Trophoblast cell (in vitro differentiated cells and primary cell): Measurements from ENCODE around the gene GAP43.

Experiments
- DNase-seq, 2 donors: peaks; one replicate each; pipeline ENCODE4 v3.0.0-alpha.2; 2016
- H2AFZ ChIP-seq: 2 replicates; pipeline ENCODE4 v1.6.1; 2013; ENCODE audit warnings: low read length, moderate library complexity, mild to moderate bottlenecking; ENCODE audit not compliant: insufficient read depth, poor library complexity
- H2AK5ac ChIP-seq: 2 replicates; pipeline ENCODE4 v1.6.1; 2013; ENCODE audit warnings: mild to moderate bottlenecking, low read length
- H2BK120ac ChIP-seq: 2 replicates; pipeline ENCODE4 v1.6.1; 2013; ENCODE audit warnings: low read length, mild to moderate bottlenecking, moderate library complexity; ENCODE audit not compliant: insufficient read depth, poor library complexity
- H2BK12ac ChIP-seq: 2 replicates; pipeline ENCODE4 v1.6.1; 2013; ENCODE audit warnings: mild to moderate bottlenecking, low read length, moderate library complexity
- H2BK5ac ChIP-seq: 2 replicates; pipeline ENCODE4 v1.6.1; 2013; ENCODE audit warnings: low read length, low read depth, moderate library complexity, mild to moderate bottlenecking; ENCODE audit not compliant: poor library complexity
- H3K14ac ChIP-seq: 2 replicates; pipeline ENCODE4 v1.6.1; 2013; ENCODE audit warnings: mild to moderate bottlenecking, low read length
- H3K18ac ChIP-seq: 2 replicates; pipeline ENCODE4 v1.6.1; 2013; ENCODE audit warnings: mild to moderate bottlenecking, low read length
- H3K23ac ChIP-seq: 2 replicates; pipeline ENCODE4 v1.6.1; 2013; ENCODE audit warnings: low read length
- H3K27ac ChIP-seq: 2 replicates; pipeline ENCODE4 v1.5.1; 2013; ENCODE audit warnings: low read depth, mild to moderate bottlenecking, inconsistent platforms, low read length, moderate library complexity
- H3K27me3 ChIP-seq: 2 replicates; pipeline ENCODE4 v1.6.1; 2013; ENCODE audit warnings: inconsistent platforms, mild to moderate bottlenecking, low read length, moderate library complexity; ENCODE audit not compliant: insufficient read depth
- H3K36me3 ChIP-seq, 2 experiments: 1 replicate in 1 of 2; 2 replicates in 1 of 2; pipeline ENCODE4 v1.6.1; 2013; ENCODE audit warnings: low read length in 2 of 2, mild to moderate bottlenecking in 2 of 2, moderate library complexity in 1 of 2; ENCODE audit not compliant: insufficient read depth in 2 of 2, control insufficient read depth in 1 of 2
- H3K4ac ChIP-seq: 2 replicates; pipeline ENCODE4 v1.6.1; 2013; ENCODE audit warnings: low read depth, mild to moderate bottlenecking, low read length, moderate library complexity
- H3K4me1 ChIP-seq, 2 experiments: 1 replicate in 1 of 2; 2 replicates in 1 of 2; pipeline ENCODE4 v1.6.1; 2013; ENCODE audit warnings: low read length in 2 of 2, mild to moderate bottlenecking in 2 of 2, moderate library complexity in 1 of 2; ENCODE audit not compliant: insufficient read depth in 2 of 2, control insufficient read depth in 1 of 2
- H3K4me2 ChIP-seq: 2 replicates; pipeline ENCODE4 v1.6.1; 2013; ENCODE audit warnings: inconsistent platforms, mild to moderate bottlenecking, low read length, moderate library complexity
- H3K4me3 ChIP-seq: 2 replicates; pipeline ENCODE4 v1.5.1; 2013; ENCODE audit warnings: mild to moderate bottlenecking, low read depth, low read length, inconsistent platforms
- H3K79me1 ChIP-seq: one replicate; pipeline ENCODE4 v1.6.1; 2013; ENCODE audit warnings: low read length
- H3K79me2 ChIP-seq: 2 replicates; pipeline ENCODE4 v1.6.1; 2013; ENCODE audit warnings: low read length, mild to moderate bottlenecking; ENCODE audit not compliant: control insufficient read depth, insufficient read depth, poor library complexity
- H3K9ac ChIP-seq: 2 replicates; pipeline ENCODE4 v1.6.1; 2013; ENCODE audit warnings: mild to moderate bottlenecking, low read length
- H3K9me3 ChIP-seq: 2 replicates; pipeline ENCODE4 v1.6.1; 2013; ENCODE audit warnings: low read depth, mild to moderate bottlenecking, control low read depth, inconsistent platforms, low read length; ENCODE audit not compliant: insufficient read depth
- H4K12ac ChIP-seq: 2 replicates; pipeline ENCODE4 v1.6.1; 2013; ENCODE audit warnings: low read depth, mild to moderate bottlenecking, low read length, moderate library complexity
- H4K8ac ChIP-seq: 2 replicates; pipeline ENCODE4 v1.6.1; 2013; ENCODE audit warnings: low read depth, mild to moderate bottlenecking, low read length, moderate library complexity
- H4K91ac ChIP-seq: one replicate; pipeline ENCODE4 v1.6.1; 2013; ENCODE audit warnings: low read depth, mild to moderate bottlenecking, low read length, moderate library complexity
- WGBS: extraction: QIAGEN DNeasy Blood & Tissue Kit; methylation state at CpG from one replicate; pipeline ENCODE4 v1.1.7; 2013; ENCODE audit warnings: missing lambda C conversion rate; ENCODE audit not compliant: insufficient read length, insufficient coverage; ENCODE audit errors: extremely low coverage; 5-methylcytosine and 5-hydroxymethylcytosine counted together

GAP43 gene

GRCh38 chr3:115680803-115681345 lies 57.6 kb downstream of the GAP43 start:
- no peak overlapping the region for H3K27ac ChIP-seq
- no peaks in the 10 kb centered on the region for H3K79me2 ChIP-seq
- no peak overlapping the region for H3K9ac ChIP-seq
- H4K8ac ChIP-seq = no peak overlapping the region
- H3K4me1 ChIP-seq = no peaks in the 10 kb centered on the region
- no CpG with 5 or more reads among the region's 2 CpGs for WGBS
- H3K18ac ChIP-seq = no peak overlapping the region
- no peak overlapping the region for H4K12ac ChIP-seq
- H3K9me3 ChIP-seq = no peaks in the 10 kb centered on the region
- no peak overlapping the region for H2AK5ac ChIP-seq
- no peak overlapping the region for H2BK5ac ChIP-seq
- no peak for DNase-seq
- no peak overlapping the region for H2BK12ac ChIP-seq
- H3K23ac ChIP-seq = no peak overlapping the region
- no peaks in the 10 kb centered on the region for H3K36me3 ChIP-seq
- H3K79me1 ChIP-seq = no peaks in the 10 kb centered on the region
- H2AFZ ChIP-seq = no peak overlapping the region
- no peak overlapping the region for H2BK120ac ChIP-seq
- H3K14ac ChIP-seq = no peak overlapping the region
- no peaks in the 10 kb centered on the region for H3K27me3 ChIP-seq
- H3K4ac ChIP-seq = no peak overlapping the region
- H3K4me2 ChIP-seq = no peak overlapping the region
- H3K4me3 ChIP-seq = no peak overlapping the region
- no peak overlapping the region for H4K91ac ChIP-seq

- H4K12ac ChIP-seq = no peak overlapping the region
- no peak overlapping the region for H2AFZ ChIP-seq
- no peaks in the 10 kb centered on the region for H3K79me2 ChIP-seq
- H2BK5ac ChIP-seq = no peak overlapping the region
- no peak overlapping the region for H2BK120ac ChIP-seq
- no peaks in the 10 kb centered on the region for H3K79me1 ChIP-seq
- H3K9ac ChIP-seq = no peak overlapping the region
- H3K27me3 ChIP-seq = no peaks in the 10 kb centered on the region
- H3K18ac ChIP-seq = no peak overlapping the region
- H3K9me3 ChIP-seq = no peaks in the 10 kb centered on the region
- DNase-seq = no peak
- no peaks in the 10 kb centered on the region for H3K4me1 ChIP-seq
- H3K23ac ChIP-seq = no peak overlapping the region
- H3K4me3 ChIP-seq = no peak overlapping the region
- no peak overlapping the region for H3K27ac ChIP-seq
- no peak overlapping the region for H2AK5ac ChIP-seq
- no peak overlapping the region for H3K14ac ChIP-seq
- H3K4me2 ChIP-seq = no peak overlapping the region
- H4K8ac ChIP-seq = no peak overlapping the region
- H3K36me3 ChIP-seq = no peaks in the 10 kb centered on the region
- H2BK12ac ChIP-seq = no peak overlapping the region
- H4K91ac ChIP-seq = no peak overlapping the region
- H3K4ac ChIP-seq = no peak overlapping the region
Observed at GRCh38 chr3:115681736-115682135, 58.4 kb downstream of the GAP43 start.

GRCh38 chr3:115683305-115683704 lies 60.0 kb downstream of the GAP43 start:
- Histone ChIP-seq H3K4me2 (no peak overlapping the region), H2BK12ac (no peak overlapping the region), H4K8ac (no peak overlapping the region), H3K23ac (no peak overlapping the region), H2BK5ac (no peak overlapping the region), H2BK120ac (no peak overlapping the region), H3K14ac (no peak overlapping the region), H3K4me3 (no peak overlapping the region), H3K36me3 (no peaks in the 10 kb centered on the region), H3K4me1 (no peaks in the 10 kb centered on the region), H3K9ac (no peak overlapping the region), H3K79me1 (no peaks in the 10 kb centered on the region), H4K91ac (no peak overlapping the region), H3K4ac (no peak overlapping the region), H2AK5ac (no peak overlapping the region), H3K9me3 (no peaks in the 10 kb centered on the region), H3K79me2 (no peaks in the 10 kb centered on the region), H3K27ac (no peak overlapping the region), H4K12ac (no peak overlapping the region), H3K27me3 (no peaks in the 10 kb centered on the region), H2AFZ (no peak overlapping the region), H3K18ac (no peak overlapping the region)
- WGBS = no CpG with 5 or more reads among the region's 1 CpG
- DNase-seq = no peak

- Histone ChIP-seq H4K91ac (no peak overlapping the region), H3K9me3 (no peaks in the 10 kb centered on the region), H3K23ac (no peak overlapping the region), H3K79me2 (no peaks in the 10 kb centered on the region), H3K4me2 (no peak overlapping the region), H2BK12ac (no peak overlapping the region), H3K4me3 (no peak overlapping the region), H3K9ac (no peak overlapping the region), H3K18ac (no peak overlapping the region), H2BK120ac (no peak overlapping the region), H3K4ac (no peak overlapping the region), H4K12ac (no peak overlapping the region), H2BK5ac (no peak overlapping the region), H2AK5ac (no peak overlapping the region), H3K27me3 (no peaks in the 10 kb centered on the region), H2AFZ (no peak overlapping the region), H3K36me3 (no peaks in the 10 kb centered on the region), H3K27ac (no peak overlapping the region), H3K14ac (no peak overlapping the region), H3K79me1 (no peaks in the 10 kb centered on the region), H4K8ac (no peak overlapping the region), H3K4me1 (no peaks in the 10 kb centered on the region)
- WGBS = no CpG with 5 or more reads among the region's 3 CpGs
- no peak for DNase-seq
Observed at GRCh38 chr3:115683773-115684172, 60.5 kb downstream of the GAP43 start.
